Measurements from ENCODE around the gene CFAP20.

CFAP20 gene

GRCh38 chr16:58129097-58129936, at the start of gene CFAP20:
CFAP20 (minus strand) TSS chr16:58129381; CDS start chr16:58129115, 266 bp downstream.
- Histone ChIP-seq H3K9ac (ENCODE audit: low read length) (peak within 1 kb of the TSS; percentile 94), H3K36me3 (ENCODE audit: control insufficient read depth, low read depth, low read length) (no peaks in the 10 kb centered on the region), H3K4me1 (ENCODE audit: control insufficient read depth, low read depth, low read length) (peaks cover 15% of the 10 kb centered on the region), H3K4me3 (ENCODE audit: low read length) (peak within 1 kb of the TSS; percentile 69), H3K27me3 (ENCODE audit: control insufficient read depth, insufficient read depth, low read length) (no peaks in the 10 kb centered on the region), H3K9me3 (ENCODE audit: control insufficient read depth, low read depth, low read length) (no peaks in the 10 kb centered on the region), H3K27ac (ENCODE audit: low read length) (peak within 1 kb of the TSS; percentile 56)

GRCh38 chr16:58177353-58177710, 48.2 kb upstream of the CFAP20 start:
- no peak overlapping the region for H3K4me3 ChIP-seq (ENCODE audit: low read length)
- peaks cover 50% of the 10 kb centered on the region for H3K36me3 ChIP-seq (ENCODE audit: control insufficient read depth, low read depth, low read length)
- no peaks in the 10 kb centered on the region for H3K9me3 ChIP-seq (ENCODE audit: control insufficient read depth, low read depth, low read length)
- no peak overlapping the region for H3K9ac ChIP-seq (ENCODE audit: low read length)
- H3K27ac ChIP-seq (ENCODE audit: low read length): no peak overlapping the region
- no peaks in the 10 kb centered on the region for H3K27me3 ChIP-seq (ENCODE audit: control insufficient read depth, insufficient read depth, low read length)
- H3K4me1 ChIP-seq (ENCODE audit: control insufficient read depth, low read depth, low read length): no peaks in the 10 kb centered on the region

- no peaks in the 10 kb centered on the region for H3K27me3 ChIP-seq (ENCODE audit: control insufficient read depth, insufficient read depth, low read length)
- no peaks in the 10 kb centered on the region for H3K4me1 ChIP-seq (ENCODE audit: control insufficient read depth, low read depth, low read length)
- H3K27ac ChIP-seq (ENCODE audit: low read length): no peak overlapping the region
- peaks cover 53% of the 10 kb centered on the region for H3K36me3 ChIP-seq (ENCODE audit: control insufficient read depth, low read depth, low read length)
- H3K9me3 ChIP-seq (ENCODE audit: control insufficient read depth, low read depth, low read length): no peaks in the 10 kb centered on the region
- no peak overlapping the region for H3K4me3 ChIP-seq (ENCODE audit: low read length)
- H3K9ac ChIP-seq (ENCODE audit: low read length): no peak overlapping the region
Observed at GRCh38 chr16:58176608-58177352, 47.6 kb upstream of the CFAP20 start.

GRCh38 chr16:58170223-58170622, 41.0 kb upstream of the CFAP20 start:
- Histone ChIP-seq H3K4me1 (ENCODE audit: control insufficient read depth, low read depth, low read length) (no peaks in the 10 kb centered on the region), H3K9ac (ENCODE audit: low read length) (no peak overlapping the region), H3K9me3 (ENCODE audit: control insufficient read depth, low read depth, low read length) (no peaks in the 10 kb centered on the region), H3K4me3 (ENCODE audit: low read length) (no peak overlapping the region), H3K27ac (ENCODE audit: low read length) (no peak overlapping the region), H3K27me3 (ENCODE audit: control insufficient read depth, insufficient read depth, low read length) (no peaks in the 10 kb centered on the region), H3K36me3 (ENCODE audit: control insufficient read depth, low read depth, low read length) (peaks cover 77% of the 10 kb centered on the region)

- Histone ChIP-seq H3K9me3 (ENCODE audit: control insufficient read depth, low read depth, low read length) (no peaks in the 10 kb centered on the region), H3K36me3 (ENCODE audit: control insufficient read depth, low read depth, low read length) (peaks cover 57% of the 10 kb centered on the region), H3K9ac (ENCODE audit: low read length) (no peak overlapping the region), H3K27me3 (ENCODE audit: control insufficient read depth, insufficient read depth, low read length) (no peaks in the 10 kb centered on the region), H3K4me3 (ENCODE audit: low read length) (no peak overlapping the region), H3K27ac (ENCODE audit: low read length) (no peak overlapping the region), H3K4me1 (ENCODE audit: control insufficient read depth, low read depth, low read length) (no peaks in the 10 kb centered on the region)
Observed at GRCh38 chr16:58160855-58161254, 31.7 kb upstream of the CFAP20 start.

- no peak overlapping the region for H3K9ac ChIP-seq (ENCODE audit: low read length)
- no peak overlapping the region for H3K27ac ChIP-seq (ENCODE audit: low read length)
- no peaks in the 10 kb centered on the region for H3K4me1 ChIP-seq (ENCODE audit: control insufficient read depth, low read depth, low read length)
- H3K9me3 ChIP-seq (ENCODE audit: control insufficient read depth, low read depth, low read length): no peaks in the 10 kb centered on the region
- H3K36me3 ChIP-seq (ENCODE audit: control insufficient read depth, low read depth, low read length): peaks cover 36% of the 10 kb centered on the region
- no peaks in the 10 kb centered on the region for H3K27me3 ChIP-seq (ENCODE audit: control insufficient read depth, insufficient read depth, low read length)
- no peak overlapping the region for H3K4me3 ChIP-seq (ENCODE audit: low read length)
Observed at GRCh38 chr16:58158725-58159124, 29.5 kb upstream of the CFAP20 start.

GRCh38 chr16:58157951-58158540, 28.9 kb upstream of the CFAP20 start:
- no peak overlapping the region for H3K27ac ChIP-seq (ENCODE audit: low read length)
- H3K4me1 ChIP-seq (ENCODE audit: control insufficient read depth, low read depth, low read length): no peaks in the 10 kb centered on the region
- no peaks in the 10 kb centered on the region for H3K9me3 ChIP-seq (ENCODE audit: control insufficient read depth, low read depth, low read length)
- H3K9ac ChIP-seq (ENCODE audit: low read length): no peak overlapping the region
- H3K27me3 ChIP-seq (ENCODE audit: control insufficient read depth, insufficient read depth, low read length): no peaks in the 10 kb centered on the region
- H3K36me3 ChIP-seq (ENCODE audit: control insufficient read depth, low read depth, low read length): peaks cover 29% of the 10 kb centered on the region
- no peak overlapping the region for H3K4me3 ChIP-seq (ENCODE audit: low read length)

GRCh38 chr16:58157239-58157638, 28.1 kb upstream of the CFAP20 start:
- Histone ChIP-seq H3K27me3 (ENCODE audit: control insufficient read depth, insufficient read depth, low read length) (no peaks in the 10 kb centered on the region), H3K36me3 (ENCODE audit: control insufficient read depth, low read depth, low read length) (peaks cover 21% of the 10 kb centered on the region), H3K4me3 (ENCODE audit: low read length) (no peak overlapping the region), H3K4me1 (ENCODE audit: control insufficient read depth, low read depth, low read length) (no peaks in the 10 kb centered on the region), H3K9ac (ENCODE audit: low read length) (no peak overlapping the region), H3K27ac (ENCODE audit: low read length) (no peak overlapping the region), H3K9me3 (ENCODE audit: control insufficient read depth, low read depth, low read length) (no peaks in the 10 kb centered on the region)

- Histone ChIP-seq H3K27ac (ENCODE audit: low read length) (no peak overlapping the region), H3K9me3 (ENCODE audit: control insufficient read depth, low read depth, low read length) (no peaks in the 10 kb centered on the region), H3K27me3 (ENCODE audit: control insufficient read depth, insufficient read depth, low read length) (no peaks in the 10 kb centered on the region), H3K4me1 (ENCODE audit: control insufficient read depth, low read depth, low read length) (no peaks in the 10 kb centered on the region), H3K9ac (ENCODE audit: low read length) (no peak overlapping the region), H3K36me3 (ENCODE audit: control insufficient read depth, low read depth, low read length) (peaks cover 10% of the 10 kb centered on the region), H3K4me3 (ENCODE audit: low read length) (no peak overlapping the region)
Observed at GRCh38 chr16:58155839-58156238, 26.7 kb upstream of the CFAP20 start.

- H3K4me3 ChIP-seq (ENCODE audit: low read length): no peak overlapping the region
- H3K27me3 ChIP-seq (ENCODE audit: control insufficient read depth, insufficient read depth, low read length): no peaks in the 10 kb centered on the region
- no peaks in the 10 kb centered on the region for H3K9me3 ChIP-seq (ENCODE audit: control insufficient read depth, low read depth, low read length)
- no peak overlapping the region for H3K27ac ChIP-seq (ENCODE audit: low read length)
- H3K4me1 ChIP-seq (ENCODE audit: control insufficient read depth, low read depth, low read length): no peaks in the 10 kb centered on the region
- H3K36me3 ChIP-seq (ENCODE audit: control insufficient read depth, low read depth, low read length): no peaks in the 10 kb centered on the region
- H3K9ac ChIP-seq (ENCODE audit: low read length): no peak overlapping the region
Observed at GRCh38 chr16:58154345-58154744, 25.2 kb upstream of the CFAP20 start.

GRCh38 chr16:58152246-58152868, 23.2 kb upstream of the CFAP20 start:
- Histone ChIP-seq H3K36me3 (ENCODE audit: control insufficient read depth, low read depth, low read length) (no peaks in the 10 kb centered on the region), H3K4me3 (ENCODE audit: low read length) (no peak overlapping the region), H3K27ac (ENCODE audit: low read length) (no peak overlapping the region), H3K9me3 (ENCODE audit: control insufficient read depth, low read depth, low read length) (no peaks in the 10 kb centered on the region), H3K4me1 (ENCODE audit: control insufficient read depth, low read depth, low read length) (no peaks in the 10 kb centered on the region), H3K27me3 (ENCODE audit: control insufficient read depth, insufficient read depth, low read length) (no peaks in the 10 kb centered on the region), H3K9ac (ENCODE audit: low read length) (no peak overlapping the region)

All from iPS-18a (cell line).